Hepatocyte (in vitro differentiated cells): ENCODE data around the gene CYGB. TPM values are rescaled to one million over a fixed set of nuclear protein-coding genes. Genes with fewer than 3 reads are reported as not detected.

Experiments
- DNase-seq: peaks from one replicate; pipeline ENCODE4 v3.0.0-alpha.2; 2016; ENCODE audit warnings: low spot score
- H2AFZ ChIP-seq: fragments of 200-600 bp; sonication (generic); 2 replicates; pipeline ENCODE4 v1.6.0; 2016; ENCODE audit warnings: antibody characterized with exemption, mild to moderate bottlenecking
- H3K27ac ChIP-seq: fragments of 200-600 bp; sonication (generic); 2 replicates; pipeline ENCODE4 v1.5.1; 2016; ENCODE audit warnings: mild to moderate bottlenecking
- H3K27me3 ChIP-seq: fragments of 200-600 bp; sonication (generic); 2 replicates; pipeline ENCODE4 v1.6.1; 2016
- H3K36me3 ChIP-seq: fragments of 200-600 bp; sonication (generic); replicated peaks from 2 replicates; pipeline ENCODE4 v1.5.1; 2016; ENCODE audit warnings: low read depth; ENCODE audit not compliant: insufficient read depth
- H3K4me1 ChIP-seq: fragments of 200-600 bp; sonication (generic); 2 replicates; pipeline ENCODE4 v1.5.1; 2016; ENCODE audit warnings: mild to moderate bottlenecking, moderate library complexity; ENCODE audit not compliant: insufficient read depth
- H3K4me2 ChIP-seq: fragments of 200-600 bp; sonication (generic); 2 replicates; pipeline ENCODE4 v1.6.0; 2016
- H3K4me3 ChIP-seq: fragments of 200-600 bp; sonication (generic); 2 replicates; pipeline ENCODE4 v1.5.1; 2016; ENCODE audit warnings: mild to moderate bottlenecking
- H3K79me2 ChIP-seq: fragments of 200-600 bp; sonication (generic); 2 replicates; pipeline ENCODE4 v1.6.0; 2017; ENCODE audit warnings: mild to moderate bottlenecking
- H3K9me2 ChIP-seq: fragments of 200-600 bp; sonication (generic); replicated peaks from 2 replicates; pipeline ENCODE4 v1.6.0; 2017; ENCODE audit warnings: mild to moderate bottlenecking; ENCODE audit not compliant: insufficient read depth
- H3K9me3 ChIP-seq: fragments of 200-600 bp; sonication (generic); 2 replicates; pipeline ENCODE4 v1.5.1; 2016; ENCODE audit warnings: low read depth, mild to moderate bottlenecking
- H4K20me1 ChIP-seq: fragments of 200-600 bp; sonication (generic); 2 replicates; pipeline ENCODE4 v1.6.0; 2016; ENCODE audit warnings: mild to moderate bottlenecking; ENCODE audit not compliant: insufficient read depth, poor library complexity, severe bottlenecking
- CTCF ChIP-seq: fragments of 200-600 bp; sonication (generic); IDR thresholded peaks from 2 replicates; pipeline ENCODE4 v1.5.1; 2016; ENCODE audit warnings: antibody characterized with exemption, mild to moderate bottlenecking; ENCODE audit not compliant: poor library complexity
- EZH2 ChIP-seq: fragments of 200-600 bp; sonication (generic); IDR thresholded peaks from 2 replicates; pipeline ENCODE4 v1.6.1; 2016; ENCODE audit warnings: antibody characterized with exemption, mild to moderate bottlenecking, borderline replicate concordance
- EZH2phosphoT487 ChIP-seq: fragments of 200-600 bp; sonication (generic); IDR thresholded peaks from one replicate; pipeline ENCODE4 v1.6.1; 2018; ENCODE audit warnings: antibody characterized with exemption, mild to moderate bottlenecking, low read depth, moderate library complexity; ENCODE audit not compliant: unreplicated experiment, severe bottlenecking
- WGBS: methylation state at CpG from one replicate; pipeline ENCODE4 v1.1.6; 2016; ENCODE audit warnings: low lambda C conversion rate; ENCODE audit errors: missing lambda C conversion rate; 5-methylcytosine and 5-hydroxymethylcytosine counted together
- polyA plus RNA-seq: library from polyadenylated mRNA; unstranded; fragments of >200 nt; fragmentation: Nextera tagmentation; extraction: Ambion mirVana; gene quantifications from 2 replicates; pipeline ENCODE4 v1.2.1, GENCODE V29; 2016
- total RNA-seq: library from RNA; depleted of rRNA; stranded (reverse); fragments of >200 nt; gene quantifications from 2 replicates; pipeline ENCODE4 v1.2.3, GENCODE V29; 2014

CYGB gene
- total and polyA plus RNA-seq, 2 experiments from 2014 or later, result 7.8 to 13.8 TPM

DNA sequence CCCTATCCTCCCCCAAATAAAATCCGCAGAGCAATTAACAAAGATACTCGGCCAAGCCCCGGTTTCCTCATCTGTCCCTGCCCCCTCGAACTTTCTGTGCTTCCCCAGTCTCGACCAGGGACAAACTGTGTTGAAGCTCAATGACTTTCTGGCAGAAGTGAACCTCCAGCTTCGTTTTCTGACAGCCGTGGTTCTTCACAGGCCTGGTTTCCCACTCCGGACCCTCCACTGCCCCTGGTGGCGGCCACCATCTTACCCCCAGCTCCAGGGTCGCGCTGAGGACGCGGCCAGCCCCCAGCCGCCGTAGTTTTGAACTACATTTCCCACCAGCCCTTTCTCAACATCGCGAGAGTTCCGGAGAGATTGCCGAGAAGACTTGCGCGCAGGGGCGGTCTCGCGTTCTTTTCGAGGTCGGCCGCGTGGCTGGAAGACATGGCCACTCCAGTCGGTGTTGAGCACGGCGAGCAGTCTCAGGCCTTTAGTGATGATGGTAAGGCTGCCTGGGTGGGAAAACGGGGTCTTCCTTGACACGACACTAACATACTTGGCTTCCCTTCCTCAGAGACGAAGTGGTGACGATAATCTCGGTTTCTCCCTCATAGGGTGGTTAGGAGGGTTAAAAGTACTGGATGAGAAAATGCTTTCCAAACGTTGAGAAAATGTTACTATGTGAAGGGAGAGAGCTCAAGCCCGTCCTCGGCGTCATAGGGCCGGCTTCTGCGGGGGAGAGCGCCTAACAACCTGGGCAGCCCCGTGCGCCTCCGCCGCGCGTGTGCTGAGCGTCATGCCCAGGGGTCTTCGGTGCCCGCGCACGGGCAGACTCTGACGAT is 20.1 kb upstream of the CYGB start:
- H3K79me2 ChIP-seq, result peaks cover 47% of the 10 kb centered on the region
- H3K27me3 ChIP-seq, result no peaks in the 10 kb centered on the region
- peaks cover 36% of the 10 kb centered on the region for H4K20me1 ChIP-seq
- H3K4me1 ChIP-seq, result peaks cover 24% of the 10 kb centered on the region
- H3K4me3 ChIP-seq, result peak overlapping the region; percentile 63
- TF ChIP-seq EZH2 (no peak), EZH2phosphoT487 (no peak), CTCF (peak; percentile 59)
- peak overlapping the region; percentile 95 for H3K27ac ChIP-seq
- DNase-seq, result peak; percentile 97
- H3K9me2 ChIP-seq, result no peaks in the 10 kb centered on the region
- peak overlapping the region; percentile 66 for H2AFZ ChIP-seq
- H3K9me3 ChIP-seq, result no peaks in the 10 kb centered on the region
- WGBS, result 1% methylated on average over 55 of the region's 55 CpGs
- peak overlapping the region; percentile 77 for H3K4me2 ChIP-seq
- no peaks in the 10 kb centered on the region for H3K36me3 ChIP-seq

DNA sequence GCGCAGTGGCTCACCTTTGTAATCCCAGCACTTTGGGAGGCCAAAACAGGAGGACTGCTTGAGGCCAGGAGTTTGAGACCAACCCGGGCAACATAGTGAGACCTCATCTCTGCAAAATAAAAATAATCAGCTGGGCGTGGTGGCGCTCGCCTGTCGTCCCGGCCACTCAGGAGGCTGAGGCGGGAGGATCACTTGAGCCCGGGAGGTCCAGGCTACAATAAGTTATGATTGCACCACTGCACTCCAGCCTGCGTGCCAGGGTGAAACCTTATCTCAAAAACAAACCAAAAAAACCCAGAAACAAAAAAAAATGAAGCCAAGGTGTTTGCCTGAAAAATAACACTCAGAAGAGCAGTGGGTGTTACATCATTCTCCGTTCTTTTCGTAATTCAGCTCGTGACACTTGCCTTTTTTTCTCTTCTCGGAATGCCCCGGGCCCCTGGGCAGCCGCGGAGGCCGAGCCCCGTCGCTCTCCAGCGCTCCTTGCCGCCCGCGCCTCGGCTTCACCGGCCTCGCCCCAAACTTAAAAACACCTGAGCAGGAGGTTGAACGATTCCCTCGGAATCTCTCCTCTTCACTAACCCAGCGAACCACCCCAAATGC is 19.4 kb upstream of the CYGB start:
- 30% methylated on average over 30 of the region's 30 CpGs for WGBS
- Histone ChIP-seq H3K4me2 (peak overlapping the region; percentile 77), H3K36me3 (no peaks in the 10 kb centered on the region), H3K9me3 (no peaks in the 10 kb centered on the region), H3K9me2 (no peaks in the 10 kb centered on the region), H3K79me2 (peaks cover 45% of the 10 kb centered on the region), H3K27ac (peak overlapping the region; percentile 95), H3K4me3 (peak overlapping the region; percentile 43), H2AFZ (peak overlapping the region; percentile 66), H3K27me3 (no peaks in the 10 kb centered on the region), H3K4me1 (peaks cover 24% of the 10 kb centered on the region), H4K20me1 (peaks cover 33% of the 10 kb centered on the region)
- TF ChIP-seq EZH2phosphoT487 (no peak), EZH2 (no peak), CTCF (no peak)
- peak; percentile 70 for DNase-seq

DNA sequence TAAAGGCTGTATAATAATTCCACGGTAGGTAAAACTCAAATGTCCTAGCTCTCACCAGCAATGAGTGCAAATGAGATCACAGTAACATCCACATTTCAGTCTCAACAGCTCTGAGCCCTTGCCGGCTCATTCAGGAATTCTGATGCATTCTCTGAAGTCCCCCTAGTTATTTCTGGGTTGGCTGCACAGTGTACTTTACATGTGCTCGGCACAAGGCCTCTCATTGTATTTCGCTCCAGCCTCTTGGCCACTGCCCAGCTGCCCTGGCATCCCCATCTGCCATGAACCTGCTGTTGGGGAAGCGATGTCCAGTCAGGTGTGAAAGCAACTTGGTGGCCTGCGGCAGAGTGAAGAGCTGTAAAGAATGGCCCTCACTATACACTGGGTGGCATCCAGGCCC is 16.6 kb upstream of the CYGB start:
- no peak for TF ChIP-seq CTCF
- no peak for TF ChIP-seq EZH2
- no peak for TF ChIP-seq EZH2phosphoT487
- Histone ChIP-seq H3K27me3 (no peaks in the 10 kb centered on the region), H3K4me1 (peaks cover 19% of the 10 kb centered on the region), H3K9me3 (no peaks in the 10 kb centered on the region), H3K79me2 (peaks cover 18% of the 10 kb centered on the region), H2AFZ (no peak overlapping the region), H3K36me3 (no peaks in the 10 kb centered on the region), H4K20me1 (peaks cover 6% of the 10 kb centered on the region), H3K9me2 (no peaks in the 10 kb centered on the region), H3K4me2 (no peak overlapping the region), H3K27ac (no peak overlapping the region), H3K4me3 (no peak overlapping the region)
- 78% methylated on average over 6 of the region's 6 CpGs for WGBS
- no peak for DNase-seq
